Neural cell (in vitro differentiated cells): Measurements from ENCODE around the gene AGPAT3. TPM values are rescaled to one million over a fixed set of nuclear protein-coding genes. Genes with fewer than 3 reads are reported as not detected.

Source experiments
- H2AFZ ChIP-seq: fragments of 200-600, 300-800 bp; sonication (generic), shearing (Covaris generic); 2 replicates; pipeline ENCODE4 v1.6.0; 2014; ENCODE audit warnings: low read depth, mild to moderate bottlenecking, antibody characterized with exemption, low read length, moderate library complexity
- H3F3A ChIP-seq: fragments of 200-600 bp; shearing (Covaris generic); 2 replicates; pipeline ENCODE4 v1.6.1; 2016; ENCODE audit warnings: mild to moderate bottlenecking, moderate library complexity, mixed read lengths, antibody characterized with exemption, low read length; ENCODE audit not compliant: insufficient read depth, poor library complexity, severe bottlenecking
- H3K27ac ChIP-seq: fragments of 200-600, 300-800 bp; sonication (generic), shearing (Covaris generic); 2 replicates; pipeline ENCODE4 v1.5.1; 2014; ENCODE audit warnings: mild to moderate bottlenecking, low read length, moderate library complexity
- H3K27me3 ChIP-seq: fragments of 300-800, 200-600 bp; sonication (generic), shearing (Covaris generic); 2 replicates; pipeline ENCODE4 v1.6.0; 2014; ENCODE audit warnings: mild to moderate bottlenecking, low read depth, low read length, moderate library complexity; ENCODE audit not compliant: insufficient read depth
- H3K36me3 ChIP-seq: fragments of 300-800, 200-600 bp; sonication (generic), shearing (Covaris generic); 2 replicates; pipeline ENCODE4 v1.5.1; 2014; ENCODE audit warnings: mild to moderate bottlenecking, antibody characterized with exemption, low read length, moderate library complexity; ENCODE audit not compliant: insufficient read depth
- H3K4me2 ChIP-seq: fragments of 300-800, 200-600 bp; sonication (generic), shearing (Covaris generic); 2 replicates; pipeline ENCODE4 v1.6.0; 2014; ENCODE audit warnings: mild to moderate bottlenecking, low read length
- H3K4me3 ChIP-seq: fragments of 300-800, 200-600 bp; sonication (generic), shearing (Covaris generic); 2 replicates; pipeline ENCODE4 v1.5.1; 2014; ENCODE audit warnings: mild to moderate bottlenecking, low read length, moderate library complexity
- H3K79me2 ChIP-seq: fragments of 200-600 bp; shearing (Covaris generic); replicated peaks from 2 replicates; pipeline ENCODE4 v1.6.0; 2014; ENCODE audit warnings: mild to moderate bottlenecking, low read length, moderate library complexity; ENCODE audit not compliant: insufficient read depth
- H3K9ac ChIP-seq: fragments of 300-800, 200-600 bp; sonication (generic), shearing (Covaris generic); 2 replicates; pipeline ENCODE4 v1.6.1; 2016; ENCODE audit warnings: mild to moderate bottlenecking, low read length, mixed read lengths
- H3K9me2 ChIP-seq: fragments of 200-600 bp; shearing (Covaris generic); 2 replicates; pipeline ENCODE4 v1.6.1; 2016; ENCODE audit warnings: mild to moderate bottlenecking, low read length, mixed read lengths; ENCODE audit not compliant: insufficient read depth
- H3K9me3 ChIP-seq: fragments of 200-600, 300-800 bp; sonication (generic), shearing (Covaris generic); 2 replicates; pipeline ENCODE4 v1.6.1; 2016; ENCODE audit warnings: mild to moderate bottlenecking, mixed run types, low read length, moderate library complexity, mixed read lengths
- H4K20me1 ChIP-seq: fragments of 200-600 bp; shearing (Covaris generic); 2 replicates; pipeline ENCODE4 v1.6.1; 2016; ENCODE audit warnings: mild to moderate bottlenecking, mixed run types; ENCODE audit not compliant: insufficient read depth
- EP300 ChIP-seq: fragments of 450-650 bp; conservative IDR thresholded peaks from 2 replicates; pipeline ENCODE4 v1.6.1; 2014; ENCODE audit warnings: antibody characterized with exemption, mild to moderate bottlenecking, moderate library complexity; ENCODE audit not compliant: poor library complexity, severe bottlenecking
- EZH2 ChIP-seq: fragments of 200-600, 300-800 bp; shearing (Covaris generic), sonication (generic); IDR thresholded peaks from 2 replicates; pipeline ENCODE4 v1.6.1; 2014; ENCODE audit warnings: antibody characterized with exemption, low read length, borderline replicate concordance, mild to moderate bottlenecking; ENCODE audit not compliant: insufficient read depth, poor library complexity, severe bottlenecking
- MXI1 ChIP-seq: fragments of 450-650 bp; conservative IDR thresholded peaks from 2 replicates; pipeline ENCODE4 v1.6.1; 2014; ENCODE audit warnings: antibody characterized with exemption, mild to moderate bottlenecking; ENCODE audit not compliant: poor library complexity, severe bottlenecking
- POLR2AphosphoS5 ChIP-seq: IDR thresholded peaks from 2 replicates; pipeline ENCODE4 v1.6.1; 2012
- RAD21 ChIP-seq: fragments of 450-650 bp; conservative IDR thresholded peaks from 2 replicates; pipeline ENCODE4 v1.6.1; 2014; ENCODE audit warnings: antibody characterized with exemption, mild to moderate bottlenecking, moderate library complexity
- SMC3 ChIP-seq: fragments of 450-650 bp; conservative IDR thresholded peaks from 2 replicates; pipeline ENCODE4 v1.6.1; 2014; ENCODE audit warnings: antibody characterized with exemption, mild to moderate bottlenecking, moderate library complexity; ENCODE audit not compliant: poor library complexity
- TAF1 ChIP-seq: IDR thresholded peaks from 2 replicates; pipeline ENCODE4 v1.6.1; 2012; ENCODE audit warnings: low read depth
- polyA plus RNA-seq: library from polyadenylated mRNA; depleted of rRNA; stranded (reverse); fragments of >200 nt; gene quantifications from 2 replicates; pipeline ENCODE4 v1.2.3, GENCODE V29; 2014
- TF ChIP-seq, protein P1 (sequence below): fragments of 450-650 bp; IDR thresholded peaks from 2 replicates; pipeline ENCODE4 v1.5.1; 2014; ENCODE audit warnings: antibody characterized with exemption, mild to moderate bottlenecking, moderate library complexity; ENCODE audit not compliant: poor library complexity, severe bottlenecking

The AGPAT3 gene
- polyA plus RNA-seq, 1 donor from 2014 or later: 8.4 TPM

DNA sequence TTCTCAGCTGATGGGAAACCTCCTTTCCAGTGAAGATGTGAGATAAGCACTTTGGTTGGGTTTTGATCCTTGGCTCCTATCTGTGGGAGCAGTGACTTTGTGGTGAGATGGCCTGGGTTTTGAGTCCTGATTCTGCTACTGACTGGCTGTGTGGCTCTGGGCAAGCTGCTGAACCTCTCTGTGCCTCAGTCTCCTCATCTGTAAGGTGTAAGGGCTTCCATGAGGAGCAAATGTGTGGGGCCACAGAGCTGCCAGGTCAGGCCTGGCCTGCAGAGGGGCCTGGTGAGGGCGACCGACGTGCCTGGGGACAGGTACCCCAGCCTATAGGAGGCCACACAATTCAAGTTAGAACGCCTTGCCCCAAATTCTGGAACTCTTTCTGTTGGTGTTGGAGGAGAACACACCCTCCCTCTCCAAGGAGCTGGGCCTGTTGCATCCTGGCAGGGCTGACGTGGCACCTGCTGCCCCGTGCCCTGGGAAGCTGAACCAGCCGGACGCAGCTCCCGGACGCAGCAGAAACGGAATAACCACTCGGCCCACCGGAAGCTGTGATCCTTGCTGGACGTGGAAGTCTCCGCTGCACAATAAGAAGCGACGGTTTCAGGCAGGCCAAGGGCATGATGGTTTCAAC lies 62.7 kb downstream of the AGPAT3 start:
- Histone ChIP-seq H2AFZ (no peak overlapping the region), H3K9ac (no peak overlapping the region), H3F3A (no peaks in the 10 kb centered on the region), H3K4me2 (no peak overlapping the region), H3K9me2 (no peaks in the 10 kb centered on the region), H3K4me3 (no peak overlapping the region), H3K9me3 (no peaks in the 10 kb centered on the region), H3K27ac (no peak overlapping the region), H4K20me1 (no peaks in the 10 kb centered on the region), H3K79me2 (no peaks in the 10 kb centered on the region), H3K36me3 (no peaks in the 10 kb centered on the region), H3K27me3 (no peaks in the 10 kb centered on the region)
- TF ChIP-seq POLR2AphosphoS5: no peak
- TF ChIP-seq MXI1: no peak
- TF ChIP-seq SMC3: no peak

DNA sequence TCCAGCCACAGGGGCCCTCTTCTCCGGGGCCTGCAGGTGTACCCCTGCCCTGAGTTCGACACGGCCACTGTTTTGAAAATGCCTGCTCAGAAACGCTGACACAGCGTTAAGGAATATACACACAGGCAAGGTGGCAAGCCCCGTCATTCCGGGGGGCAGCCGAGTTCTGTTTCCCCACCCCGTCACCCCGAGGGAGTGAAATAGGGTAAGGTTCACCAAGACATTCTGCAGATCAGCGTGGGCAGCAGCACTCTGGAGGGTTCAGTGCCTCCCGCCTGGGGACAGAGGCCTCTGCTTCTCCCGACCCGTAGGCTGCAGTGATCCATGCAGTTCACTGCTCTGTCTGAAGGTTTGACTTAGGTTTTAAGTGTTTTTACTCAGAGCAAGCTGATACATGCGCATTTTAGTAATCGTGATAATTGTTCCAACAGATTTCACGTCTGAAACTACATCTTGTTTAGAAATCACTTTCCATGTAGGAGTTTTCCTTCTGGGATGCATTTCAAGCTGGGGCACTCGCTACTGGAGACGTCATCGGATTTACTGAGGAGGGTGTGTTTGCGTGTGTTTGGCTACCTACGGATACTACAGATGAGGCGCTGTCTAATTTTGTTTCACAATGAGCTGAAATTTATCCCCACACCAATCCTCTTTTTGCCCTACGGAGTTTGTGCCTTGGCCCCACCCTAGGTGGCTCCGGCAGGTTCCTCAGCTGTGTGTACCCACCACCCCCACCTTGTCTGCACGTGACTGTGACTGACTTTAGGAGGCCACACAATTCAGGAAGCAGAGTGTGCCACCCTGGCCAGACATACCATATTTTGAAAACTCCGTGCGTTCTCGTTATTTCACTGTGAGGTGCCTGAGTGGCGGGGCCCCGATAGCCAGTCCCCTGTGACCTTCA lies 63.5 kb downstream of the AGPAT3 start:
- Histone ChIP-seq H3K27me3 (no peaks in the 10 kb centered on the region), H3K9me2 (no peaks in the 10 kb centered on the region), H3K9ac (no peak overlapping the region), H3K4me3 (no peak overlapping the region), H3K4me2 (no peak overlapping the region), H3K79me2 (no peaks in the 10 kb centered on the region), H3K9me3 (no peaks in the 10 kb centered on the region), H3F3A (no peaks in the 10 kb centered on the region), H3K36me3 (no peaks in the 10 kb centered on the region), H2AFZ (no peak overlapping the region), H3K27ac (no peak overlapping the region), H4K20me1 (no peaks in the 10 kb centered on the region)
- TF ChIP-seq EP300: no peak
- TF ChIP-seq RAD21: no peak

DNA sequence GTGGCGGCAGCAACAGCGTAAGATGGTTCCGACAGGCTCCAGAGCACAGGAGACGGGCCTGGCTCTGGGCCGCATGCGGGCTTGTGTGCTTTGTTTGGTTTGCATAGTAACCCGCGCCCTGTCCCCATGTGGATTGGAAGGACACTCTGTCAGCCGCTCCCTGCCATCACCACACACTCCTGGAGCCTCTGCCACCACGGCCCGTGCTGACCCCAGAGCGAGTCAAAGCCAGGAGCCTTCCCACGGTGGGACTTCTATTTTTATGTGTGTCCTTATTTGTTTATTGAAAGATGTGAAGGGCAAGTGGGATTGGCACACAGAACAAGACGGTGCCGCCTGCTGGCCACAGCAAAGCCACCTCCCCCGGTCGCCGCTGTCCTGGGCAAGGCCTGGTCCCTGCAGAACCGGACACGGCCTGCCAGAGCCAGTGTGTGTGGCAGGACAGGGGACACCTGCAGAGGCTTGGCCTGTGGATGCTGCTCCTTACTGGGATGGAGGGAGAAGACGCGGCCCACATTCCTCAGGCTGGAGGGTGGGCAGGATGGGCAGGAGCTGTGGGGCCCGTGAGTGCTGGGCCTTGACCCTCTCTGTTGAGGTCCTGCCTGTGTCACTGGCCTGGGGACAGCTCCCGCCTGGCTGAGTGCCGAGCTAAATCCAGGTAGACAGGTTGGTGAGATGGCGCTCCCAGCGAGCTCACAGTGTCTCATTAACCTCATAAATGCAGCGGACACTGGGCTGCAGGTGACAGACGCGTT lies 64.4 kb downstream of the AGPAT3 start:
- H3K9ac ChIP-seq: no peak overlapping the region
- TF ChIP-seq SMC3 (no peak), EZH2 (no peak), TAF1 (no peak), RAD21 (no peak), POLR2AphosphoS5 (no peak), EP300 (no peak)
- TF ChIP-seq, protein P1, sequence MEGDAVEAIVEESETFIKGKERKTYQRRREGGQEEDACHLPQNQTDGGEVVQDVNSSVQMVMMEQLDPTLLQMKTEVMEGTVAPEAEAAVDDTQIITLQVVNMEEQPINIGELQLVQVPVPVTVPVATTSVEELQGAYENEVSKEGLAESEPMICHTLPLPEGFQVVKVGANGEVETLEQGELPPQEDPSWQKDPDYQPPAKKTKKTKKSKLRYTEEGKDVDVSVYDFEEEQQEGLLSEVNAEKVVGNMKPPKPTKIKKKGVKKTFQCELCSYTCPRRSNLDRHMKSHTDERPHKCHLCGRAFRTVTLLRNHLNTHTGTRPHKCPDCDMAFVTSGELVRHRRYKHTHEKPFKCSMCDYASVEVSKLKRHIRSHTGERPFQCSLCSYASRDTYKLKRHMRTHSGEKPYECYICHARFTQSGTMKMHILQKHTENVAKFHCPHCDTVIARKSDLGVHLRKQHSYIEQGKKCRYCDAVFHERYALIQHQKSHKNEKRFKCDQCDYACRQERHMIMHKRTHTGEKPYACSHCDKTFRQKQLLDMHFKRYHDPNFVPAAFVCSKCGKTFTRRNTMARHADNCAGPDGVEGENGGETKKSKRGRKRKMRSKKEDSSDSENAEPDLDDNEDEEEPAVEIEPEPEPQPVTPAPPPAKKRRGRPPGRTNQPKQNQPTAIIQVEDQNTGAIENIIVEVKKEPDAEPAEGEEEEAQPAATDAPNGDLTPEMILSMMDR: no peak
- H4K20me1 ChIP-seq: no peaks in the 10 kb centered on the region

More for the DNA sequence above, 64.4 kb downstream of the AGPAT3 start:
- Histone ChIP-seq H3F3A (no peaks in the 10 kb centered on the region), H3K4me3 (no peak overlapping the region), H3K4me2 (no peak overlapping the region), H2AFZ (no peak overlapping the region), H3K9me2 (no peaks in the 10 kb centered on the region), H3K79me2 (no peaks in the 10 kb centered on the region), H3K27me3 (no peaks in the 10 kb centered on the region), H3K27ac (no peak overlapping the region), H3K36me3 (no peaks in the 10 kb centered on the region), H3K9me3 (no peaks in the 10 kb centered on the region)
